GM15510 (cell line): Measurements from ENCODE around the gene TRIAP1.
A peak's percentile ranks its signal among the peaks of the same experiment; 100 is the strongest.

ENCODE experiments used
- POLR2A ChIP-seq: IDR thresholded peaks from 3 replicates; pipeline ENCODE4 v1.6.1; 2011; ENCODE audit warnings: borderline replicate concordance; ENCODE audit not compliant: insufficient read length; ENCODE audit errors: extremely low read depth

The TRIAP1 gene

GRCh38 chr12:120472521-120472920 lies 26.3 kb upstream of the TRIAP1 start:
- TF ChIP-seq POLR2A, result no peak

GRCh38 chr12:120470150-120470784 lies 24.1 kb upstream of the TRIAP1 start:
- no peak for TF ChIP-seq POLR2A

DNA sequence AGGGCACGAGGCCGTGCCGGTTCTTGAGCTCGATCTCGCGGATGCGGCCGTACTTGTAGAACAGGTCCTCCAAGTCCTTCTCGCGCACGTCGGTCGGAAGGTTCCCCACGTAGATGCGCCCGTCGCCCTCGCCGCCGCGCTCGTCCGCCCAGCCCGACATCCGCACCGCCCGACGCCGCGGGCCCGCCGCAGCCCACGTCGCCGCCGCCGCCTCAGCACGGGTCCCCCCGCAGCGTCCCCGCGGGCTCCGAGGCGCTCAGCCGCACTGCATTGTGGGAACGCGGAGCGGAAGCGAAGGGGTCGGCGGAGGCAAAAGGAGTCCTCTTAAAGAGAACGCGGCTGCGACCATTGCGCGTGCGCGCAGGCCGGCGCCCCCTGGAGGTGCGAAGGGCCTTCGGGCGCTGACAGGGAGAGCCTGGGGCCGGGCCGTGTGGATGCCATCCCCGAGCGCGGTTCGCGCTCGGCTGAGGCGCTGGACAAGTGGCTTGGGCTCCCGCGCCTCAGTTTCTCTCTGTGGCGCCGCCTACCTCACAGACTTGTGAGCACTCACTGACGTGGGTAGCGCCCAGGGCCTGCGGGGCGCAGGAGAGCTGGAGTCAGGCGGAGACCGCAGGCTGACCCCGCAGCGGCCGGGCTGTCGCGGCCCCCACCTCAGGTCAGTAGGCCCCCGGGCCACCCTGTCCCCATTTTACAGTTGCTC lies 23.4 kb upstream of the TRIAP1 start, which contains the start of gene SRSF9:
Gene SRSF9 (minus strand): TSS at position 299 of the 700 bp plus-strand sequence. CDS start 139 bp downstream, at position 160.
- TF ChIP-seq POLR2A, result peak; percentile 91

DNA sequence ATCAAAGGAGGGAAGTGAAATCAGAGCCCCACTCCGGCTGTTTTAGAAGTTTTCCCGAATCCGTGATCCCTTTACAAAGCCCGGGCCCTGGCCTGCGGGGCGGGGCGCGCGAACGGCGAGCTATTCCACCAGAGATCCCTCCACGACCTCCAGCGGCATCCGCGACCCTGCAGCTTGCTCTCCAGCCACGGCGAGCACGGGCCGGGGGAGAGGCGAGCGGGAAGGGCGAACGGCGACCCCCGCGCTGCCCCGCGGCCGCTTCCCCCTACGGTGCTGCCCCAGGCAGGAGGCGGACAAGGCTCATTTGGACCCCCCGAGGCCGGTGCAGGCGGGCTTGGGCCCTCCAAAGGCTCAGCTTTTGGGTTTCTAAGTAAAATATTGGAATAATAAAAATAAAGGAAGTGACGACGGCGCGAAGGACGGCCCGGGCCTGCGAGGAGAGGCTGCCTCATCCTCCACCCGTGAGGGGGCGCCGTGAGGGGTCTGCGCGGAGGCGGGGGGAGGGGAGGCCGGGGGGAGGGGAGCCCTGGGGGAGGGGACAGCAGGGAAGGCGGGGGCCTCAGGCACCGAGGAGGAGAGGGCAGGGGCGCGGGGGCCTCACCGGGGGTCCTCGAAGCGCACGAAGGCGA lies 22.8 kb upstream of the TRIAP1 start:
- TF ChIP-seq POLR2A, result no peak

- peak; percentile 46 for TF ChIP-seq POLR2A
Measured at GRCh38 chr12:120468325-120468820, 22.2 kb upstream of the TRIAP1 start.

DNA sequence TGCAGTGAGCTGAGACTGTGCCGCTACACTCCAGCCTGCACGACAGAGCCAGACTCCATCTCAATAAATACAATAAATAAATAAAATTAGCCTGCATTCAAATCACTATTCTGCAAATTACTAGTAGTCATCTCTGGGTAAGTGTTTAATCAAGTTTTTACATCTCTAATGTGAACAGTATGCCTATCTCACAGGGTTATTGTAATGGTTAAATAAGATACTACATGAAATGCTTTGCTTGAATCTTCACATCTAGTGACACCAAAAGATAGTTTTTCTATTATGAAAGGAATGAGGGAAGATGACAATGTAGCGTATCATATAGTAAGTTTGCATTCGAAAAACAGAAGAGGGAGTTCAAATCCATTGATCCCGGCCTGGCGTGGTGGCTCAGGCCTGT lies 21.3 kb upstream of the TRIAP1 start:
- TF ChIP-seq POLR2A, result no peak

GRCh38 chr12:120466560-120467315 lies 20.6 kb upstream of the TRIAP1 start:
- no peak for TF ChIP-seq POLR2A

DNA sequence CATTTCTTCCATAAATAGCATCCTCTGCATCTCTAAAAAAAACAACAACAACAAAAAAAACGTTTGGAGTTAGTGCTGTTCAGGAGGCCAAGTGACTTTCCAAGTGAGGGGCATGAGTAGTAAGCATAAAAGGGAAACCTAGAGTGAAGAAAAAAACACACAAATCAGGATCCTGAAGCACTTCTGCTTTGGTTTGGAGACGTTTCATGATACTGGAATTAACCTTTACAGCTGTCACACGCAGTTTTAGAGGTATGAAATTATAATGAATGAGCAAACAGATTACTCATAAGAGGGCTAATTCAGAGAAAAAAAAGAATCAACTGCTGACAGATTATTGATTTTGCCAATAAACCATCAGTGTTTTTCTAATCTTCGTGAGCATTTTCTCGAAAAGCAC lies 19.6 kb upstream of the TRIAP1 start:
- TF ChIP-seq POLR2A, result no peak

- no peak for TF ChIP-seq POLR2A
Measured at GRCh38 chr12:120463712-120464111, 17.5 kb upstream of the TRIAP1 start.

GRCh38 chr12:120462099-120462640 lies 16.0 kb upstream of the TRIAP1 start:
- TF ChIP-seq POLR2A, result no peak

- no peak for TF ChIP-seq POLR2A
Measured at GRCh38 chr12:120460157-120460556, 14.0 kb upstream of the TRIAP1 start.

DNA sequence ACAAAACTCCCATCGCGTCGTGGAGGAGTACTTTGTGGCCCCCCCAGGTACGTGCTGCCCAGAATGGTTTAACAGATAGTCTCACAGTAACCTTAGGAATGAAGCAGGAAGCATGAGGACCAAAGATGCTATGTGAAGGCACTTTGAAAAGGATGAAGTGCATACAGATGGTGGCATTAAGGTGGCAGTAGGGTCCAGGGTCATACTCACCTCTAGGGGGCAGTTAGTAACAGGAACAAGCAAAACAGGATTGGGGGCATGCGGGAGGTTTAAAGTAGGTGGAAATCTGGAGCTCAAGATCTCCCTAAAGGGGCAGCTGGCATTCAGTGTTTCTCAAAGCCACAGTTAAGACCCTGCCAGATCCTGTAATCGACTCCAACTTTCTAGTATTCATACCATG lies 10.9 kb upstream of the TRIAP1 start:
- TF ChIP-seq POLR2A, result no peak

DNA sequence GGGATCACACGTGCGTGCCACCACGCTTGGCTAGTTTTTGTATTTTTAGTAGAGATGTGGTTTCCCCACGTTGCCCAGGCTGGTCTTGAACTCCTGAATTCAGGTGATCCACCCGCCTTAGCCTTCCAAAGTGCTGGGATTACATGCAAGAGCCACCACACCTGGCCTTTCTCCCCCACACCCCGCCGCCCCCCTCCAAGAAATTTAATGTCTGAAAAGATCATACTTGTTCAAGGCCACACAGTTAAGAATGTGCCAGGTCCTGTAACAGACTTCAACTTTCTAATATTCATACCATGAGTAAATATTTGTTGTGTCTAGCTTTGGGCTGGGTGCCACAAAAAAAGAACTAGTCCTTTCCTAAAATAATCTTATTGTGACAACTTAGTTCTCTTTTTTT lies 9.1 kb upstream of the TRIAP1 start:
- TF ChIP-seq POLR2A, result no peak

DNA sequence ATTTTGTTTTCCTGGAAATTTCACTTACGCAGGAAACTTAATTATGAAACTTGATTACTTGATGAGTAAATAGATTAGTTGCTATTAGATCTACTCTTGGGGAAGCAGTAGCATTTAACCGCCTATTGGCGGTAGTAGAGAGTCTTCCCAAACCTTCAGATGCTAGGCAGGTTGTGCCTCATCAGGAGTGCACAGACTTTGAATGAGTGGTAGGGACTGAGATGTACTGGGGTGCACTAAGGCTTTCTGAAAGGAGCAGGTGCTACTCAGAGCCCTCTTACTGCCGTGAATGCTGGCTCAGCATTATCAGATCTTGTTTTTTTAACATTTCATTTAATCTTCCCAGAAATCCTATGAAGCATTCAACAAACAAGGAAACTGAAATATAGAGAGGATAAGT lies 7.8 kb upstream of the TRIAP1 start:
- no peak for TF ChIP-seq POLR2A
